Mesenchymal stem cell (in vitro differentiated cells and primary cell): ENCODE measurements around the gene PI16.

ENCODE experiments used
- DNase-seq: peaks from one replicate; pipeline ENCODE4 v3.0.0-alpha.2; 2013
- H2AFZ ChIP-seq: one replicate; pipeline ENCODE4 v1.6.1; 2013; ENCODE audit warnings: low read depth, mild to moderate bottlenecking, control low read depth, inconsistent platforms, low read length, moderate library complexity
- H2AK5ac ChIP-seq: 2 replicates; pipeline ENCODE4 v1.6.1; 2013; ENCODE audit warnings: low read length, moderate library complexity, mild to moderate bottlenecking, inconsistent platforms; ENCODE audit not compliant: severe bottlenecking
- H2BK120ac ChIP-seq: one replicate; pipeline ENCODE4 v1.6.1; 2013; ENCODE audit warnings: low read depth, mild to moderate bottlenecking, inconsistent platforms, low read length, moderate library complexity
- H2BK12ac ChIP-seq, 2 experiments: one replicate each; pipeline ENCODE4 v1.6.1; 2013; ENCODE audit warnings: inconsistent platforms in 2 of 2, low read length in 2 of 2, mild to moderate bottlenecking in 2 of 2, moderate library complexity in 2 of 2, control low read depth in 1 of 2
- H2BK15ac ChIP-seq: one replicate; pipeline ENCODE4 v1.6.1; 2013; ENCODE audit warnings: mild to moderate bottlenecking, low read depth, inconsistent platforms; ENCODE audit not compliant: poor library complexity, severe bottlenecking
- H2BK5ac ChIP-seq: 2 replicates; pipeline ENCODE4 v1.6.1; 2013; ENCODE audit warnings: low read depth, mild to moderate bottlenecking, low read length, control low read depth, inconsistent platforms; ENCODE audit not compliant: poor library complexity, severe bottlenecking
- H3K14ac ChIP-seq, 2 experiments: one replicate each; pipeline ENCODE4 v1.6.1; 2013; ENCODE audit warnings: inconsistent platforms in 2 of 2, low read length in 2 of 2, control low read depth in 1 of 2, mild to moderate bottlenecking in 1 of 2, moderate library complexity in 1 of 2
- H3K18ac ChIP-seq, 2 experiments: one replicate each; pipeline ENCODE4 v1.6.1; 2013; ENCODE audit warnings: inconsistent platforms in 2 of 2, low read length in 2 of 2, control low read depth in 1 of 2, low read depth in 1 of 2, mild to moderate bottlenecking in 1 of 2
- H3K23ac ChIP-seq, 2 experiments: one replicate each; pipeline ENCODE4 v1.6.1; 2013; ENCODE audit warnings: inconsistent platforms in 2 of 2, low read length in 2 of 2, mild to moderate bottlenecking in 2 of 2, moderate library complexity in 2 of 2, control low read depth in 1 of 2
- H3K27ac ChIP-seq: 2 replicates; pipeline ENCODE4 v1.5.1; 2013; ENCODE audit warnings: mild to moderate bottlenecking, moderate library complexity, low read length, control low read depth, inconsistent platforms; ENCODE audit not compliant: poor library complexity, severe bottlenecking
- H3K27me3 ChIP-seq, 2 experiments: 2 replicates each; pipeline versions ENCODE4 v1.6.1 to v1.7.0; 2013; ENCODE audit warnings: low read length in 2 of 2, mild to moderate bottlenecking in 2 of 2, moderate library complexity in 2 of 2, control low read depth in 1 of 2, inconsistent platforms in 1 of 2; ENCODE audit not compliant: control insufficient read depth in 1 of 2, insufficient read depth in 1 of 2
- H3K36me3 ChIP-seq, 2 experiments: 2 replicates each; pipeline versions ENCODE4 v1.6.1 to v1.7.0; 2013; ENCODE audit warnings: low read length in 2 of 2, control low read depth in 1 of 2, inconsistent platforms in 1 of 2, low read depth in 1 of 2, mild to moderate bottlenecking in 1 of 2; ENCODE audit not compliant: insufficient read depth in 2 of 2, control insufficient read depth in 1 of 2
- H3K4ac ChIP-seq, 2 experiments: one replicate each; pipeline ENCODE4 v1.6.1; 2013; ENCODE audit warnings: inconsistent platforms in 2 of 2, low read length in 2 of 2, mild to moderate bottlenecking in 2 of 2, moderate library complexity in 2 of 2, control low read depth in 1 of 2, low read depth in 1 of 2
- H3K4me1 ChIP-seq: 2 replicates; pipeline ENCODE4 v1.6.1; 2013; ENCODE audit warnings: low read depth, low read length, control low read depth; ENCODE audit not compliant: control insufficient read depth, insufficient read depth
- H3K4me2 ChIP-seq: 2 replicates; pipeline ENCODE4 v1.6.1; 2013; ENCODE audit warnings: low read length, mild to moderate bottlenecking, inconsistent platforms; ENCODE audit not compliant: poor library complexity, severe bottlenecking
- H3K4me3 ChIP-seq, 2 experiments: 2 replicates each; pipeline versions ENCODE4 v1.5.1 to v1.7.0; 2013; ENCODE audit warnings: low read length in 2 of 2, mild to moderate bottlenecking in 2 of 2, control low read depth in 1 of 2, low read depth in 1 of 2; ENCODE audit not compliant: insufficient read depth in 1 of 2
- H3K79me1 ChIP-seq: replicated peaks from 2 replicates; pipeline ENCODE4 v1.6.1; 2013; ENCODE audit warnings: mild to moderate bottlenecking, control low read depth, low read length, inconsistent platforms; ENCODE audit not compliant: poor library complexity, severe bottlenecking
- H3K9ac ChIP-seq: 2 replicates; pipeline ENCODE4 v1.7.0; 2013; ENCODE audit warnings: mild to moderate bottlenecking, low read length, moderate library complexity
- H3K9me3 ChIP-seq: 2 replicates; pipeline ENCODE4 v1.7.0; 2013; ENCODE audit warnings: mild to moderate bottlenecking, low read length; ENCODE audit not compliant: control insufficient read depth
- H4K8ac ChIP-seq: one replicate; pipeline ENCODE4 v1.6.1; 2013; ENCODE audit warnings: inconsistent platforms, mild to moderate bottlenecking, low read length, moderate library complexity
- H4K91ac ChIP-seq: one replicate; pipeline ENCODE4 v1.6.1; 2013; ENCODE audit warnings: mild to moderate bottlenecking, low read length, inconsistent platforms
- WGBS: methylation state at CpG from one replicate; pipeline ENCODE4 v1.1.7; 2013; ENCODE audit warnings: mixed read lengths; 5-methylcytosine and 5-hydroxymethylcytosine counted together

PI16 gene

GRCh38 chr6:36955136-36955535 is 598 bp downstream of the PI16 start:
- Histone ChIP-seq H3K4me1 (peaks cover 5% of the 10 kb centered on the region), H3K27me3 (peaks cover 0 to 28% of the 10 kb centered on the region in 2 experiments), H3K27ac (no peak overlapping the region), H3K18ac (no peak overlapping the region), H3K4ac (no peak overlapping the region), H3K79me1 (no peaks in the 10 kb centered on the region), H2BK5ac (no peak overlapping the region), H2AK5ac (no peak overlapping the region), H3K9ac (no peak overlapping the region), H3K4me2 (no peak overlapping the region), H4K91ac (no peak overlapping the region), H2AFZ (no peak overlapping the region), H3K36me3 (no peaks in the 10 kb centered on the region), H2BK120ac (no peak overlapping the region), H2BK12ac (no peak overlapping the region), H3K14ac (peak overlapping the region in 1 of 2 experiments; percentile 62), H3K4me3 (no peak overlapping the region), H2BK15ac (no peak overlapping the region), H4K8ac (no peak overlapping the region), H3K23ac (no peak overlapping the region), H3K9me3 (no peaks in the 10 kb centered on the region)
- WGBS = 58% methylated on average over 6 of the region's 6 CpGs
- no peak for DNase-seq

GRCh38 chr6:36955671-36956445 is 1.3 kb downstream of the PI16 start:
- Histone ChIP-seq H3K27ac (no peak overlapping the region), H2BK120ac (no peak overlapping the region), H3K4ac (no peak overlapping the region), H2BK5ac (no peak overlapping the region), H3K9me3 (no peaks in the 10 kb centered on the region), H3K9ac (no peak overlapping the region), H3K4me1 (peaks cover 9% of the 10 kb centered on the region), H3K14ac (no peak overlapping the region), H3K4me3 (no peak overlapping the region), H2BK15ac (no peak overlapping the region), H3K18ac (no peak overlapping the region), H3K36me3 (no peaks in the 10 kb centered on the region), H2AFZ (no peak overlapping the region), H3K27me3 (peaks cover 0 to 28% of the 10 kb centered on the region in 2 experiments), H2AK5ac (no peak overlapping the region), H4K91ac (no peak overlapping the region), H4K8ac (peak overlapping the region; percentile 67), H2BK12ac (no peak overlapping the region), H3K23ac (no peak overlapping the region), H3K4me2 (no peak overlapping the region), H3K79me1 (no peaks in the 10 kb centered on the region)
- DNase-seq = no peak
- 89% methylated on average over 8 of the region's 9 CpGs for WGBS

DNA sequence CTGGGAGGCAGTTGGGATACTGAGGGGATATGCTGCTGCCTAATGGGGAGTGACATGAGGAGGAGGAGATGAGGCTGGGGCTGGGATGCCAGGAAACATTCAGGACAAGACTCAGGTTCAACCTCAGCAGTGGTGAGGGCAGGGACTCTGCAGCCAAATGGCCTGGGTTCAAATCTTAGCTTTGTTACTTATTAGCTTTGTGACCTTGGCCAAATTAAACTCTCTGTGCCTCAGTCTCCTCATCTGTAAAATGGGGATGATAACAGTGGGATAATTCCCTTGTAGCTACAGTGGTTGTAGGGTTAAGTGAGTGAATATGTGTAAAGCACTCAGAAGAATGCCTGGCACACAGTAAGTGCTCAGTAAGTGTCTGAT is 1.9 kb downstream of the PI16 start:
- no peak overlapping the region for H2BK12ac ChIP-seq
- H3K4me3 ChIP-seq = no peak overlapping the region

DNA sequence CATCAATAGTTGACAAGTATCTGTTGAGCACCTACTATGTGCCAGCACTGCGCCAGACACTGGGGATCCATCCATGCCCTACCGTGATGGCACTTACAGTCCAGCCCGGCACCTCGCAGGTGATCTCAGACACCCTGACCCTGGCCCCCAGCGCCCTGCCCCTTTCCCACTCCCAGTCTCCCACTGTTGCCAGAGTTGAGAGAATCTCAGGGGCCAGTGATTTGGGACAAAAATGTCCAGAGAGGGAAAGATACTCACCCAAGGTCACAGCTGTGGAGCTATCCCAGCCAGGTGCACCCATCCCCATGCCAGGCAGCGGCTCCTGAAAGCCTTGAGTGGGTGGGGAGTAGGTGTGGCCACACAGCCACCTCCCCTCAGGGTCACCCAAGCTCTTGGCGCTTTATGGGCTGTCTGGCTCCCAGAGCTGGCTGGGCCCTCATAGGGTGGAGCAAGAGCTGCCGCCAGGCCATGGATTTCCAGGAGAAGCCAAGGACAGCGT is 3.3 kb downstream of the PI16 start:
- no peak overlapping the region for H2AK5ac ChIP-seq
- no peak overlapping the region for H4K8ac ChIP-seq
- no peak overlapping the region for H3K4me2 ChIP-seq
- H2AFZ ChIP-seq = no peak overlapping the region
- no peak overlapping the region for H2BK12ac ChIP-seq
- H2BK5ac ChIP-seq = no peak overlapping the region
- DNase-seq = no peak
- H3K23ac ChIP-seq = no peak overlapping the region
- no peak overlapping the region for H3K4ac ChIP-seq
- peaks cover 8% of the 10 kb centered on the region for H3K4me1 ChIP-seq
- H3K79me1 ChIP-seq = no peaks in the 10 kb centered on the region
- H3K36me3 ChIP-seq = no peaks in the 10 kb centered on the region
- H3K27ac ChIP-seq = no peak overlapping the region
- no peak overlapping the region for H3K18ac ChIP-seq
- no peak overlapping the region for H3K14ac ChIP-seq
- no peak overlapping the region for H3K9ac ChIP-seq
- H2BK120ac ChIP-seq = no peak overlapping the region
- 87% methylated on average over 9 of the region's 9 CpGs for WGBS
- H4K91ac ChIP-seq = no peak overlapping the region
- no peak overlapping the region for H2BK15ac ChIP-seq
- H3K27me3 ChIP-seq = peaks cover 5 to 28% of the 10 kb centered on the region in 2 experiments
- H3K9me3 ChIP-seq = no peaks in the 10 kb centered on the region
- no peak overlapping the region for H3K4me3 ChIP-seq

More for the DNA sequence above, 1.9 kb downstream of the PI16 start:
- no peak overlapping the region for H2AFZ ChIP-seq
- no peaks in the 10 kb centered on the region for H3K79me1 ChIP-seq
- no peak overlapping the region for H3K27ac ChIP-seq
- H3K4ac ChIP-seq = no peak overlapping the region
- no peak overlapping the region for H4K91ac ChIP-seq
- no peak overlapping the region for H2AK5ac ChIP-seq
- no peaks in the 10 kb centered on the region for H3K36me3 ChIP-seq
- H3K9me3 ChIP-seq = no peaks in the 10 kb centered on the region
- no peak overlapping the region for H3K18ac ChIP-seq
- H3K4me1 ChIP-seq = peaks cover 9% of the 10 kb centered on the region
- no peak for DNase-seq
- peaks cover under 1 to 28% of the 10 kb centered on the region in 2 experiments for H3K27me3 ChIP-seq
- no peak overlapping the region for H3K14ac ChIP-seq
- no peak overlapping the region for H3K23ac ChIP-seq
- H2BK5ac ChIP-seq = no peak overlapping the region
- no peak overlapping the region for H4K8ac ChIP-seq
- H2BK120ac ChIP-seq = no peak overlapping the region
- no peak overlapping the region for H3K9ac ChIP-seq
- H2BK15ac ChIP-seq = no peak overlapping the region
- H3K4me2 ChIP-seq = no peak overlapping the region
